Stimulated activated CD4-positive, alpha-beta T cell treated with anti-CD3 and anti-CD28 coated beads, Interleukin-15, amount 100 ng/mL, for 1 hour (primary cell): Measurements from ENCODE around the gene NPC2.

Experiments
- DNase-seq, 2 donors: peaks; one replicate each; pipeline ENCODE4 v3.0.0-alpha.2; 2020; ENCODE audit warnings: low read depth in 1 of 2, low spot score in 1 of 2

Gene NPC2

GRCh38 chr14:74503291-74503937 lies 10.3 kb upstream of the NPC2 start:
- no peak for DNase-seq

- DNase-seq: no peak
These were observed 9.3 kb upstream of the NPC2 start for GRCh38 chr14:74502236-74503019.

- no peak for DNase-seq
These were observed 8.6 kb upstream of the NPC2 start for GRCh38 chr14:74501691-74502090.

GRCh38 chr14:74501135-74501614 lies 8.1 kb upstream of the NPC2 start:
- no peak for DNase-seq

- no peak for DNase-seq
These were observed 7.5 kb upstream of the NPC2 start for GRCh38 chr14:74500417-74501134.

- DNase-seq: no peak
These were observed 2.3 kb upstream of the NPC2 start for GRCh38 chr14:74495356-74495755.

- DNase-seq: peak; percentile 99
These were observed 497 bp upstream of the NPC2 start, which contains the start of gene ISCA2 for GRCh38 chr14:74493343-74494261. Gene ISCA2 (plus strand): TSS chr14:74493765. CDS start chr14:74493775, 10 bp downstream.

- DNase-seq: no peak
These were observed 939 bp downstream of the NPC2 start for GRCh38 chr14:74491956-74492775.

GRCh38 chr14:74490486-74490885 lies 2.6 kb downstream of the NPC2 start:
- DNase-seq: no peak

GRCh38 chr14:74488786-74489397 lies 4.2 kb downstream of the NPC2 start:
- DNase-seq: no peak

- no peak for DNase-seq
These were observed 6.9 kb downstream of the NPC2 start for GRCh38 chr14:74486164-74486563.

GRCh38 chr14:74483321-74483720 lies 9.8 kb downstream of the NPC2 start:
- no peak for DNase-seq

- DNase-seq: no peak
These were observed 10.5 kb downstream of the NPC2 start for GRCh38 chr14:74482571-74482970.

- no peak for DNase-seq
These were observed 13.1 kb downstream of the NPC2 start for GRCh38 chr14:74480046-74480445.

- DNase-seq: no peak
These were observed 14.0 kb downstream of the NPC2 start for GRCh38 chr14:74478996-74479635.

GRCh38 chr14:74476607-74477006 lies 16.5 kb downstream of the NPC2 start:
- DNase-seq: no peak

- DNase-seq: no peak
These were observed 17.0 kb downstream of the NPC2 start for GRCh38 chr14:74476107-74476506.

- no peak for DNase-seq
These were observed 17.4 kb downstream of the NPC2 start for GRCh38 chr14:74475678-74476077.

GRCh38 chr14:74474376-74474775 lies 18.7 kb downstream of the NPC2 start:
- no peak for DNase-seq
